HT-29 (cell line): ENCODE measurements around the gene CACHD1. TPM values are rescaled to one million over a fixed set of nuclear protein-coding genes. Genes with fewer than 3 reads are reported as not detected.
"Not testable (repeated sequence)": the region's sequence is repeated elsewhere in the genome, so short reads cannot be mapped to it uniquely, and the experiment has no call there.

Source experiments
- DNase-seq: peaks from one replicate; pipeline ENCODE4 v3.0.0-alpha.2; 2015; ENCODE audit warnings: low spot score
- total RNA-seq: library from RNA; depleted of rRNA; stranded (reverse); fragments of >200 nt; shearing (Covaris generic); gene quantifications from 2 replicates; pipeline ENCODE4 v1.2.3, GENCODE V29; 2014

The CACHD1 gene
- total RNA-seq, 1 experiment from 2014 or later: not detected

- no peak for DNase-seq
These were observed 27.4 kb downstream of the CACHD1 start for GRCh38 chr1:64497088-64497883.

GRCh38 chr1:64498325-64498724, 28.4 kb downstream of the CACHD1 start:
- DNase-seq: no peak

- no peak for DNase-seq
These were observed 29.1 kb downstream of the CACHD1 start for GRCh38 chr1:64499011-64499410.

- peak; percentile 27 for DNase-seq
These were observed 30.0 kb downstream of the CACHD1 start for GRCh38 chr1:64499966-64500365.

- no peak for DNase-seq
These were observed 32.2 kb downstream of the CACHD1 start for GRCh38 chr1:64502083-64502482.

- DNase-seq: no peak
These were observed 33.0 kb downstream of the CACHD1 start for GRCh38 chr1:64502931-64503330.

GRCh38 chr1:64505232-64505943, 35.5 kb downstream of the CACHD1 start:
- DNase-seq: no peak

GRCh38 chr1:64505944-64506655, 36.2 kb downstream of the CACHD1 start:
- peak; percentile 53 for DNase-seq

GRCh38 chr1:64508629-64509028, 38.7 kb downstream of the CACHD1 start:
- DNase-seq: no peak

GRCh38 chr1:64511044-64511443, 41.1 kb downstream of the CACHD1 start:
- DNase-seq: no peak

- not testable (repeated sequence) for DNase-seq
These were observed 42.3 kb downstream of the CACHD1 start for GRCh38 chr1:64512206-64512605.

GRCh38 chr1:64513545-64513944, 43.6 kb downstream of the CACHD1 start:
- DNase-seq: no peak

- DNase-seq: no peak
These were observed 44.4 kb downstream of the CACHD1 start for GRCh38 chr1:64514197-64514765.

- no peak for DNase-seq
These were observed 45.5 kb downstream of the CACHD1 start for GRCh38 chr1:64515427-64515826.

GRCh38 chr1:64516301-64516700, 46.4 kb downstream of the CACHD1 start:
- DNase-seq: no peak

GRCh38 chr1:64516803-64517568, 47.1 kb downstream of the CACHD1 start:
- no peak for DNase-seq

GRCh38 chr1:64517640-64518039, 47.7 kb downstream of the CACHD1 start:
- no peak for DNase-seq

GRCh38 chr1:64518692-64519481, 49.0 kb downstream of the CACHD1 start:
- no peak for DNase-seq

- no peak for DNase-seq
These were observed 50.0 kb downstream of the CACHD1 start for GRCh38 chr1:64519901-64520300.

GRCh38 chr1:64522740-64523139, 52.8 kb downstream of the CACHD1 start:
- no peak for DNase-seq
